A549 (cell line): Measurements from ENCODE around the gene ADARB2. TPM values are rescaled to one million over a fixed set of nuclear protein-coding genes. Genes with fewer than 3 reads are reported as not detected.

Source experiments
- ATAC-seq, 2 experiments: fragments of 200-7000 bp in 1 of 2; fragments of >200 bp in 1 of 2; cut with Nextera tagmentation in 1 of 2; cut with Tn5 transposase in 1 of 2; 3 replicates each; pipeline versions ENCODE4 v1.8.0 to v1.9.1; 2018 to 2020; ENCODE audit warnings: mild to moderate bottlenecking in 1 of 2, moderate library complexity in 1 of 2
- CTCF ChIA-PET: fragments of 300-600 bp; sonication (Branson Sonifier 250); formaldehyde crosslinking; extraction: SDS; loops from one replicate; lab custom pipeline; 2021; ENCODE audit warnings: antibody characterized with exemption, inconsistent platforms; lab: Yijun Ruan, JAX
- POLR2A ChIA-PET: fragments of 350-600 bp; formaldehyde crosslinking; extraction: SDS; loops from one replicate; lab custom pipeline; 2021; ENCODE audit warnings: antibody characterized with exemption, inconsistent platforms; lab: Yijun Ruan, JAX
- DNase-seq, 2 experiments: peaks; one replicate each; pipeline versions ENCODE4 v3.0.0 to v3.0.0-alpha.2; 2011 to 2016; ENCODE audit warnings: low read depth in 1 of 2, low spot score in 1 of 2
- FAIRE-seq: peaks from 2 replicates; lab custom pipeline; 2011; peaks lifted over from hg19 to GRCh38; lab: Jason Lieb, UNC
- H3K27ac ChIP-seq, 2 experiments: fragments of >200 bp; sonication (Bioruptor Twin); formaldehyde crosslinking; 3 replicates each; pipeline ENCODE4 v1.5.1; 2016 to 2017
- H3K4me1 ChIP-seq: fragments of >200 bp; sonication (Bioruptor Twin); formaldehyde crosslinking; 3 replicates; pipeline ENCODE4 v1.6.1; 2016
- H3K4me2 ChIP-seq: fragments of >200 bp; sonication (Bioruptor Twin); formaldehyde crosslinking; 3 replicates; pipeline ENCODE4 v1.6.1; 2016
- H3K4me3 ChIP-seq: fragments of >200 bp; sonication (Bioruptor Twin); formaldehyde crosslinking; 3 replicates; pipeline ENCODE4 v1.5.1; 2016
- H3K9me3 ChIP-seq: fragments of >200 bp; sonication (Bioruptor Twin); formaldehyde crosslinking; 3 replicates; pipeline ENCODE4 v1.6.1; 2016
- CHD4 ChIP-seq: fragments of 200-600 bp; sonication (generic); IDR thresholded peaks from 2 replicates; pipeline ENCODE4 v1.6.1; 2016; ENCODE audit warnings: antibody characterized with exemption, mild to moderate bottlenecking, borderline replicate concordance
- EHF ChIP-seq: fragments of 250-450 bp; sonication (Bioruptor Pico); IDR thresholded peaks from 2 replicates; pipeline ENCODE4 v1.5.0; 2020; ENCODE audit warnings: mild to moderate bottlenecking
- EP300 ChIP-seq, 2 experiments: fragments of >200 bp; sonication (Bioruptor Twin); formaldehyde crosslinking; IDR thresholded peaks; 2 replicates in 1 of 2; 3 replicates in 1 of 2; pipeline ENCODE4 v1.6.1; 2016 to 2017
- ESRRA ChIP-seq: fragments of 150-350 bp; IDR thresholded peaks from 2 replicates; pipeline ENCODE4 v1.6.1; 2014; ENCODE audit warnings: mild to moderate bottlenecking, low read length, borderline replicate concordance
- FOSL2 ChIP-seq, 2 experiments: fragments of 450-650 bp in 1 of 2; fragments of >200 bp in 1 of 2; sonication (Bioruptor Twin) in 1 of 2; formaldehyde crosslinking; IDR thresholded peaks; 2 replicates each; pipeline versions ENCODE4 v1.5.0 to v1.6.1; 2016 to 2020; ENCODE audit warnings: mild to moderate bottlenecking in 1 of 2, moderate library complexity in 1 of 2
- FOXS1 ChIP-seq: fragments of 250-450 bp; sonication (Bioruptor Pico); IDR thresholded peaks from 2 replicates; pipeline ENCODE4 v1.5.0; 2020; ENCODE audit warnings: mild to moderate bottlenecking, moderate library complexity
- HDAC2 ChIP-seq: fragments of 200-600 bp; sonication (generic); IDR thresholded peaks from 2 replicates; pipeline ENCODE4 v1.6.1; 2016
- HES2 ChIP-seq: fragments of >200 bp; sonication (Bioruptor Twin); formaldehyde crosslinking; IDR thresholded peaks from 2 replicates; pipeline ENCODE4 v1.6.1; 2016
- HEYL ChIP-seq: fragments of 250-450 bp; sonication (Bioruptor Pico); IDR thresholded peaks from 2 replicates; pipeline ENCODE4 v1.8.0; 2021; ENCODE audit warnings: mild to moderate bottlenecking, moderate library complexity
- HOXB13 ChIP-seq: fragments of 250-450 bp; sonication (Bioruptor Pico); IDR thresholded peaks from 2 replicates; pipeline ENCODE4 v1.5.0; 2020; ENCODE audit warnings: low read depth, mild to moderate bottlenecking, moderate library complexity
- KDM1A ChIP-seq: fragments of 200-600 bp; sonication (generic); IDR thresholded peaks from 2 replicates; pipeline ENCODE4 v1.6.1; 2016; ENCODE audit warnings: low read depth, mild to moderate bottlenecking
- MAFK ChIP-seq: fragments of 450-650 bp; IDR thresholded peaks from 2 replicates; pipeline ENCODE4 v1.6.1; 2014; ENCODE audit not compliant: partially characterized antibody
- MAX ChIP-seq: IDR thresholded peaks from 2 replicates; pipeline ENCODE4 v1.6.1; 2012
- NFE2L2 ChIP-seq: fragments of 150-350 bp; conservative IDR thresholded peaks from 2 replicates; pipeline ENCODE4 v1.6.1; 2014; ENCODE audit warnings: low read length
- NPAS2 ChIP-seq: fragments of 250-450 bp; sonication (Bioruptor Pico); IDR thresholded peaks from 2 replicates; pipeline ENCODE4 v1.8.0; 2022; ENCODE audit warnings: mild to moderate bottlenecking, moderate library complexity, borderline replicate concordance
- RARB ChIP-seq: fragments of 250-450 bp; sonication (Bioruptor Pico); IDR thresholded peaks from 2 replicates; pipeline ENCODE4 v1.8.0; 2021; ENCODE audit warnings: mild to moderate bottlenecking, moderate library complexity
- RCOR1 ChIP-seq: fragments of 150-350 bp; IDR thresholded peaks from 2 replicates; pipeline ENCODE4 v1.6.1; 2014; ENCODE audit warnings: antibody characterized with exemption, low read length, low read depth
- RFX5 ChIP-seq: fragments of 450-650 bp; IDR thresholded peaks from 2 replicates; pipeline ENCODE4 v1.7.1; 2014; ENCODE audit warnings: antibody characterized with exemption, mild to moderate bottlenecking, moderate library complexity
- SMC3 ChIP-seq: fragments of >200 bp; sonication (Bioruptor Twin); formaldehyde crosslinking; IDR thresholded peaks from 3 replicates; pipeline ENCODE4 v1.6.1; 2018; ENCODE audit warnings: inconsistent platforms
- ZNF302 ChIP-seq: fragments of 250-450 bp; sonication (Bioruptor Pico); IDR thresholded peaks from 2 replicates; pipeline ENCODE4 v1.9.0; 2021; ENCODE audit warnings: inconsistent platforms, mild to moderate bottlenecking, moderate library complexity
- WGBS: methylation state at CpG from one replicate; pipeline ENCODE4 v1.1.6; 2017; ENCODE audit errors: missing lambda C conversion rate; 5-methylcytosine and 5-hydroxymethylcytosine counted together
- polyA plus RNA-seq, 4 experiments: library from polyadenylated mRNA; depleted of rRNA in 3 of 4; stranded (reverse); fragments of >200 nt; fragmentation: RNase III in 1 of 4; extraction: RNeasy Plus Mini Kit Qiagen cat#74134 plus additional on column Dnase treatment in 1 of 4; gene quantifications; 2 replicates in 3 of 4; 3 replicates in 1 of 4; pipeline ENCODE4 v1.2.3, GENCODE V29; 2011 to 2017
- TF ChIP-seq, protein P1 (sequence below): fragments of 200-600 bp; sonication (generic); IDR thresholded peaks from 2 replicates; pipeline ENCODE4 v1.6.1; 2016; ENCODE audit warnings: antibody characterized with exemption, mild to moderate bottlenecking, moderate library complexity
- TF ChIP-seq, protein P2 (sequence below): IDR thresholded peaks from 2 replicates; pipeline ENCODE4 v1.6.1; 2012

Gene ADARB2
- polyA plus RNA-seq, 2 of the 4 experiments (the other 2 are of a cell fraction) = not detected

DNA sequence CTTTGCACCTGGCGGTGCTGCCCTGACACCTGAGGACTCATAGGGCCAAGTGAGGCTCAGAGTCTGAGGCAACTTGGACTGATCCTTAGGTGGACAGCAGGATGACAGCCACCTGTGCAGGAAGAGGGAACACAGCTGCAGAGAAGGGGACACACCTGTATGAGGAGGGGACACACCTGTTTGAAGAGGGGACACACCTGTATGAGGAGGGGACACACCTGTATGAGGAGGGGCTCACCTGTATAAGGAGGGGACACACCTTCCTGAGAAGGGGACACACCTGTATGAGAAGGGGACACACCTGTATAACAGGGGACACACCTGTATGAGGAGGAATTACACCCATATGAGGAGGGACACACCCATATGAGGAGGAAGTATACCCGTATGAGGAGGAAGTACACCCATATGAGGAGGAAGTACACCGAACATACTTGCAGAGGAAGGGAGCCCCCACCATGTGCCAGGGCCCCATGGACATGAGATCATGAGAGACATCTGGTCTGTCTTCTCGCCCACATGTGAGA, 285.9 kb downstream of the ADARB2 start:
- 25% methylated on average over 4 of the region's 4 CpGs for WGBS
- H3K4me2 ChIP-seq = no peak overlapping the region
- ATAC-seq = no peak
- no peak overlapping the region for H3K4me3 ChIP-seq
- H3K9me3 ChIP-seq = no peaks in the 10 kb centered on the region
- H3K4me1 ChIP-seq = no peaks in the 10 kb centered on the region
- TF ChIP-seq RFX5 = no peak
- no peak for TF ChIP-seq RARB (CRISPR knock-in tag)
- no peak for TF ChIP-seq RCOR1
- no peak for TF ChIP-seq SMC3
- no peak for TF ChIP-seq CHD4
- no peak for TF ChIP-seq HDAC2
- no peak for TF ChIP-seq FOXS1 (CRISPR knock-in tag)
- TF ChIP-seq EHF (CRISPR knock-in tag) = no peak
- TF ChIP-seq NFE2L2 = no peak
- TF ChIP-seq MAFK = no peak
- TF ChIP-seq HOXB13 (CRISPR knock-in tag) = no peak
- TF ChIP-seq KDM1A = no peak
- TF ChIP-seq, protein P1, sequence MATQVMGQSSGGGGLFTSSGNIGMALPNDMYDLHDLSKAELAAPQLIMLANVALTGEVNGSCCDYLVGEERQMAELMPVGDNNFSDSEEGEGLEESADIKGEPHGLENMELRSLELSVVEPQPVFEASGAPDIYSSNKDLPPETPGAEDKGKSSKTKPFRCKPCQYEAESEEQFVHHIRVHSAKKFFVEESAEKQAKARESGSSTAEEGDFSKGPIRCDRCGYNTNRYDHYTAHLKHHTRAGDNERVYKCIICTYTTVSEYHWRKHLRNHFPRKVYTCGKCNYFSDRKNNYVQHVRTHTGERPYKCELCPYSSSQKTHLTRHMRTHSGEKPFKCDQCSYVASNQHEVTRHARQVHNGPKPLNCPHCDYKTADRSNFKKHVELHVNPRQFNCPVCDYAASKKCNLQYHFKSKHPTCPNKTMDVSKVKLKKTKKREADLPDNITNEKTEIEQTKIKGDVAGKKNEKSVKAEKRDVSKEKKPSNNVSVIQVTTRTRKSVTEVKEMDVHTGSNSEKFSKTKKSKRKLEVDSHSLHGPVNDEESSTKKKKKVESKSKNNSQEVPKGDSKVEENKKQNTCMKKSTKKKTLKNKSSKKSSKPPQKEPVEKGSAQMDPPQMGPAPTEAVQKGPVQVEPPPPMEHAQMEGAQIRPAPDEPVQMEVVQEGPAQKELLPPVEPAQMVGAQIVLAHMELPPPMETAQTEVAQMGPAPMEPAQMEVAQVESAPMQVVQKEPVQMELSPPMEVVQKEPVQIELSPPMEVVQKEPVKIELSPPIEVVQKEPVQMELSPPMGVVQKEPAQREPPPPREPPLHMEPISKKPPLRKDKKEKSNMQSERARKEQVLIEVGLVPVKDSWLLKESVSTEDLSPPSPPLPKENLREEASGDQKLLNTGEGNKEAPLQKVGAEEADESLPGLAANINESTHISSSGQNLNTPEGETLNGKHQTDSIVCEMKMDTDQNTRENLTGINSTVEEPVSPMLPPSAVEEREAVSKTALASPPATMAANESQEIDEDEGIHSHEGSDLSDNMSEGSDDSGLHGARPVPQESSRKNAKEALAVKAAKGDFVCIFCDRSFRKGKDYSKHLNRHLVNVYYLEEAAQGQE = no peak
- no peak for TF ChIP-seq ESRRA
- FAIRE-seq = no peak
- CTCF ChIA-PET = interaction anchor here (0.7 kb wide), 1 partner anchor 413 kb away, joined by 4 read pairs; no protein-coding TSS in a partner anchor
- H3K27ac ChIP-seq = no peak overlapping the region
- POLR2A ChIA-PET = no interaction called here
- DNase-seq = no peak

DNA sequence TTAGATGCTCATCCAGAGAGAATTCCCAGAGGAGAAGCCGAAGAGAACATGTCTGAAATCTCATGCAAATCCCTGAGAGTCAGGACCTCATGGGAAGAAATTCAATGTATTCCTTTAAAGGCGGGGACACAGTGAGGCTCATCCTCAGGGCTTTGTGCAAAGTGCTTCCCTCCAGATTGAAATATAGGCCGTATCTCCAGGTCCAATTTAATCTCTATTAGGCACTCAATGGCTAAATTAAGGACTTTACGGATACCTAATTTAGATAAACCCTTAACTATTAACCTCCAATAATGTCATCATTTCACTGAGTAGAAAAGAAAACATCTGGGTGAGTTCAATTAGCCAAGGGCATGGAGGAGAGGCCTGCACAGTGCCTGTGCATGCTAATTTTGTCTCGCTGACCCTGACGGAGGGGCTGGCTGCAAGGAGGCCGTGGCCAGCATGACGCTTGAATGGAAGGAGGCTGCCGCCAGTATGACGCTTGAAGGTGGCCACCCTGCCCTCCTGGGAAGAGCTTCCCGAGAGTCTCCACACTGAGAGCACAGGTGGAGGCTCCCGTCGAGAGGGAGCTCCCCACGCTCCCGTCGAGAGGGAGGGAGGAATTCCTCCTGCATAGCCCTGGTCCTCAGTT, 287.6 kb downstream of the ADARB2 start:
- POLR2A ChIA-PET = no interaction called here
- FAIRE-seq (no peak), ATAC-seq (no peak), DNase-seq (no peak)
- Histone ChIP-seq H3K4me3 (no peak overlapping the region), H3K27ac (no peak overlapping the region), H3K4me2 (no peak overlapping the region), H3K9me3 (no peaks in the 10 kb centered on the region), H3K4me1 (no peaks in the 10 kb centered on the region)
- WGBS = 16% methylated on average over 16 of the region's 16 CpGs
- CTCF ChIA-PET = no interaction called here
- TF ChIP-seq HES2 (no peak), HEYL (CRISPR knock-in tag) (no peak)
- TF ChIP-seq, all 56 proteins: peak for 0

DNA sequence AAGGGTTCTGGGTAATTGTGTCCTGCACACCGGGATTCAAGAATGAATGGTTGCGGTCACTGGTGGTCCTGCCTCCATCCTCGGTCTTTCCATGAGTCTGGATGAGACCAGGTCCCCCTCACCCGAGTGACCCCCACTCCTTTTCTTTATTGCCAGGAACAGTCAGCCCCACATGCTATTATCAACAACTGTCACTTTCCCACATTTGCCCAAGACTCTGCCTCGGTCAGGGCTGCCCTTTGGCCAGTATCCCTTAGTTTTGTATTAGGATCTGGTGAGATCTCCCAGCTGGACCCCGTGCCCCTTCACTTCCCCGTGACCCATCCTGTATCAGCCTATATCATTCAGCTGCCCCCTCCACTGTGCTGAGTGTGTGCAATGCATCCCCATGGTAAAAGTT, 288.3 kb downstream of the ADARB2 start:
- Histone ChIP-seq H3K4me2 (no peak overlapping the region), H3K9me3 (no peaks in the 10 kb centered on the region), H3K4me3 (no peak overlapping the region), H3K27ac (no peak overlapping the region), H3K4me1 (no peaks in the 10 kb centered on the region)
- TF ChIP-seq ZNF302 (CRISPR knock-in tag) (no peak), MAX (no peak), FOSL2 (IDR thresholded peaks at IDR 0.05) (no peak), FOSL2 (CRISPR knock-in tag; IDR thresholded peaks at IDR 0.05) (no peak), HOXB13 (CRISPR knock-in tag) (no peak), EP300 (IDR thresholded peaks at IDR 0.05) (no peak), NPAS2 (no peak)
- TF ChIP-seq, protein P2, sequence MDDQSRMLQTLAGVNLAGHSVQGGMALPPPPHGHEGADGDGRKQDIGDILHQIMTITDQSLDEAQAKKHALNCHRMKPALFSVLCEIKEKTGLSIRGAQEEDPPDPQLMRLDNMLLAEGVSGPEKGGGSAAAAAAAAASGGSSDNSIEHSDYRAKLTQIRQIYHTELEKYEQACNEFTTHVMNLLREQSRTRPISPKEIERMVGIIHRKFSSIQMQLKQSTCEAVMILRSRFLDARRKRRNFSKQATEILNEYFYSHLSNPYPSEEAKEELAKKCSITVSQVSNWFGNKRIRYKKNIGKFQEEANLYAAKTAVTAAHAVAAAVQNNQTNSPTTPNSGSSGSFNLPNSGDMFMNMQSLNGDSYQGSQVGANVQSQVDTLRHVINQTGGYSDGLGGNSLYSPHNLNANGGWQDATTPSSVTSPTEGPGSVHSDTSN = no peak
- FAIRE-seq = no peak
- DNase-seq = no peak
- 20% methylated on average over 7 of the region's 7 CpGs for WGBS
- no peak for ATAC-seq
- ChIA-PET POLR2A (no interaction called here), CTCF (no interaction called here)
